Activated B cell treated with CpG ODN at 0.5 μM for 24 hours (primary cell): Measurements from ENCODE around the gene PLIN5. TPM values are rescaled to one million over a fixed set of nuclear protein-coding genes. Genes with fewer than 3 reads are reported as not detected.

Experiments
- ATAC-seq: fragments of 200-7000 bp; cut with Tn5 transposase; one replicate; pipeline ENCODE4 v1.10.0; 2021; ENCODE audit warnings: low read depth, mild to moderate bottlenecking, moderate library complexity
- CTCF ChIA-PET: fragments of 350-600 bp; sonication (Branson Sonifier 250); formaldehyde crosslinking; loops from one replicate; lab custom pipeline; 2021; ENCODE audit warnings: antibody characterized with exemption; lab: Charles Lee
- POLR2A ChIA-PET: fragments of 350-600 bp; sonication (Branson Sonifier 250); formaldehyde crosslinking; loops from one replicate; lab custom pipeline; 2021; ENCODE audit warnings: antibody characterized with exemption; lab: Charles Lee
- DNase-seq: peaks from one replicate; pipeline ENCODE4 v3.0.0; 2022
- H3K27ac Mint-ChIP-seq: one replicate; pipeline ENCODE4 v1.8.0; 2020; ENCODE audit warnings: mixed read lengths
- H3K27me3 Mint-ChIP-seq: one replicate; pipeline ENCODE4 v1.8.0; 2021; ENCODE audit warnings: mixed read lengths
- H3K36me3 Mint-ChIP-seq: one replicate; pipeline ENCODE4 v1.8.0; 2021; ENCODE audit warnings: low read depth, mixed read lengths
- H3K4me1 Mint-ChIP-seq: one replicate; pipeline ENCODE4 v1.8.0; 2021; ENCODE audit warnings: mixed read lengths
- H3K4me3 Mint-ChIP-seq: one replicate; pipeline ENCODE4 v1.8.0; 2020; ENCODE audit warnings: mild to moderate bottlenecking, mixed read lengths
- H3K9me3 Mint-ChIP-seq: one replicate; pipeline ENCODE4 v1.8.0; 2020; ENCODE audit warnings: mixed read lengths
- CTCF ChIP-seq: fragments of 200-600 bp; IDR thresholded peaks from one replicate; pipeline ENCODE4 v1.8.0; 2022; ENCODE audit warnings: antibody characterized with exemption, mild to moderate bottlenecking
- intact Hi-C: fragments of 100-400 bp; cut with micrococcal nuclease; formaldehyde crosslinking; loops from one replicate; pipeline ENCODE4 v1.15.1; 2024
- total RNA-seq: library from RNA; stranded (reverse); gene quantifications from 2 replicates; pipeline ENCODE4 v1.2.3, GENCODE V29; 2022

The PLIN5 gene
- total RNA-seq, 1 donor from 2014 or later, result 0.33 TPM

GRCh38 chr19:4510435-4511255, 24.4 kb downstream of the PLIN5 start:
- POLR2A ChIA-PET, result no interaction called here
- CTCF ChIA-PET, result no interaction called here

GRCh38 chr19:4508698-4509097, 26.3 kb downstream of the PLIN5 start:
- Mint-ChIP-seq H3K4me1 (no peaks in the 10 kb centered on the region), H3K27me3 (no peaks in the 10 kb centered on the region), H3K36me3 (peaks cover 13% of the 10 kb centered on the region), H3K9me3 (no peaks in the 10 kb centered on the region), H3K27ac (no peak overlapping the region), H3K4me3 (no peak overlapping the region)
- DNase-seq, result no peak
- POLR2A ChIA-PET, result no interaction called here
- intact Hi-C loops, result no loop called here
- TF ChIP-seq CTCF, result no peak
- no peak for ATAC-seq
- CTCF ChIA-PET, result no interaction called here

More at GRCh38 chr19:4510435-4511255, 24.4 kb downstream of the PLIN5 start:
- Mint-ChIP-seq H3K9me3 (no peaks in the 10 kb centered on the region), H3K36me3 (peaks cover 8% of the 10 kb centered on the region), H3K4me3 (no peak overlapping the region), H3K4me1 (no peaks in the 10 kb centered on the region), H3K27me3 (peaks cover 3% of the 10 kb centered on the region), H3K27ac (no peak overlapping the region)
- ATAC-seq (no peak), DNase-seq (no peak)
- intact Hi-C loops, result no loop called here
- no peak for TF ChIP-seq CTCF

- H3K36me3 Mint-ChIP-seq, result peaks cover 13% of the 10 kb centered on the region
- no peak for TF ChIP-seq CTCF
- H3K27ac Mint-ChIP-seq, result no peak overlapping the region
- no peak overlapping the region for H3K4me3 Mint-ChIP-seq
- POLR2A ChIA-PET, result no interaction called here
- CTCF ChIA-PET, result no interaction called here
- no peaks in the 10 kb centered on the region for H3K4me1 Mint-ChIP-seq
- H3K27me3 Mint-ChIP-seq, result no peaks in the 10 kb centered on the region
- DNase-seq (no peak), ATAC-seq (no peak)
- intact Hi-C loops, result no loop called here
- H3K9me3 Mint-ChIP-seq, result no peaks in the 10 kb centered on the region
Observed at GRCh38 chr19:4507804-4508203, 27.2 kb downstream of the PLIN5 start.

GRCh38 chr19:4507150-4507452, 27.9 kb downstream of the PLIN5 start:
- ATAC-seq (no peak), DNase-seq (no peak)
- H3K4me1 Mint-ChIP-seq, result no peaks in the 10 kb centered on the region
- intact Hi-C loops, result no loop called here
- H3K27me3 Mint-ChIP-seq, result no peaks in the 10 kb centered on the region
- H3K4me3 Mint-ChIP-seq, result no peak overlapping the region
- no peaks in the 10 kb centered on the region for H3K9me3 Mint-ChIP-seq
- no peak for TF ChIP-seq CTCF
- ChIA-PET CTCF (no interaction called here), POLR2A (no interaction called here)
- H3K27ac Mint-ChIP-seq, result no peak overlapping the region
- H3K36me3 Mint-ChIP-seq, result peaks cover 20% of the 10 kb centered on the region

- ChIA-PET POLR2A (no interaction called here), CTCF (no interaction called here)
- no peaks in the 10 kb centered on the region for H3K4me1 Mint-ChIP-seq
- TF ChIP-seq CTCF, result no peak
- no peaks in the 10 kb centered on the region for H3K27me3 Mint-ChIP-seq
- no peak for DNase-seq
- no peaks in the 10 kb centered on the region for H3K9me3 Mint-ChIP-seq
- intact Hi-C loops, result no loop called here
- no peak for ATAC-seq
- peaks cover 21% of the 10 kb centered on the region for H3K36me3 Mint-ChIP-seq
- no peak overlapping the region for H3K27ac Mint-ChIP-seq
- no peak overlapping the region for H3K4me3 Mint-ChIP-seq
Observed at GRCh38 chr19:4506449-4507149, 28.4 kb downstream of the PLIN5 start.
